ENCODE measurements around the gene CFAP70. TPM values are rescaled to one million over a fixed set of nuclear protein-coding genes. Genes with fewer than 3 reads are reported as not detected.

The CFAP70 gene
- total RNA-seq, 2 donors from 2014 or later: 7.2 to 11.9 TPM

DNA sequence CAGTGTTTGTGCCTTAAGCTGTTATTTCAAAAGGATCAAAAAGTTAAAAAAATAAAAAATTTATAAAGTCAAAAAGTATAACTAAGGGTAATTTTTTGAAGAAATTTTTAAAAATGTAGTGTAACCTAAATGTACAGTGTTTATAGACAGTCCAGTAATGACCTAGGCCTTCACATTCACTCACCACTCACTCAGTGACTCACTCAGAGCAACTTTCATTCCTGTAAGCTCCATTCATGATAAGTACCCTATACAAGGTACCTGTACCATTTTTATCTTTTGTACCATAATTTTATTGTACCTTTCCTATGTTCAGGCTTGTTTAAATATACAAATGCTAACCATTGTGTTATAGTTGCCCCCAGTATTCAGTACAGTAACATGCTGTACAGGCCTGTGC is 133.1 kb downstream of the CFAP70 start:
- no peak for DNase-seq (ENCODE audit: low spot score)
- intact Hi-C loops (cut with DNase I): no loop called here
- Histone ChIP-seq H3K9me3 (no peaks in the 10 kb centered on the region), H3K4me3 (no peak overlapping the region), H3K27ac (no peak overlapping the region), H3K36me3 (no peaks in the 10 kb centered on the region), H3K27me3 (replicated peaks; ENCODE audit: insufficient read depth) (no peaks in the 10 kb centered on the region), H3K4me1 (replicated peaks) (no peaks in the 10 kb centered on the region)
- TF ChIP-seq POLR2AphosphoS5 (IDR thresholded peaks at IDR 0.05) (no peak), POLR2A (IDR thresholded peaks at IDR 0.05) (no peak)
- TF ChIP-seq, protein P1, sequence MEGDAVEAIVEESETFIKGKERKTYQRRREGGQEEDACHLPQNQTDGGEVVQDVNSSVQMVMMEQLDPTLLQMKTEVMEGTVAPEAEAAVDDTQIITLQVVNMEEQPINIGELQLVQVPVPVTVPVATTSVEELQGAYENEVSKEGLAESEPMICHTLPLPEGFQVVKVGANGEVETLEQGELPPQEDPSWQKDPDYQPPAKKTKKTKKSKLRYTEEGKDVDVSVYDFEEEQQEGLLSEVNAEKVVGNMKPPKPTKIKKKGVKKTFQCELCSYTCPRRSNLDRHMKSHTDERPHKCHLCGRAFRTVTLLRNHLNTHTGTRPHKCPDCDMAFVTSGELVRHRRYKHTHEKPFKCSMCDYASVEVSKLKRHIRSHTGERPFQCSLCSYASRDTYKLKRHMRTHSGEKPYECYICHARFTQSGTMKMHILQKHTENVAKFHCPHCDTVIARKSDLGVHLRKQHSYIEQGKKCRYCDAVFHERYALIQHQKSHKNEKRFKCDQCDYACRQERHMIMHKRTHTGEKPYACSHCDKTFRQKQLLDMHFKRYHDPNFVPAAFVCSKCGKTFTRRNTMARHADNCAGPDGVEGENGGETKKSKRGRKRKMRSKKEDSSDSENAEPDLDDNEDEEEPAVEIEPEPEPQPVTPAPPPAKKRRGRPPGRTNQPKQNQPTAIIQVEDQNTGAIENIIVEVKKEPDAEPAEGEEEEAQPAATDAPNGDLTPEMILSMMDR (IDR thresholded peaks at IDR 0.05): no peak

DNA sequence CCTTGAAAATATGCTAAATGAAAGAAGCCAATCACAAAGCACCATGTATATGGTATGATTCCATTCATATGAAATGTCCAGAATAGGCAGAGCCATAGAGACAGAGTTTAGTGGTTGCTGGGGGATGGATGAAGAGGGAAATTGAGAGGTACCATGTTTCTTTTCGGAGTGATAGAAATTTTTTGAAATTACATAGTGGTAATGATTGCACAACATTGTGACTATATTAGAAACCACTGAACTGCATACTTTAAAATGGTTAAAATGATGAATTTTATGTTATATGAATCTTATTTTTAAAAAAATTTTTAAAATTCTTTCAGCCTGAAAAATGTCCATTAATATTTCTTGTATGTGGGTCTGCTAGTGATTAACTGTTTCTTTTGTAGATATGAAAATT is 137.7 kb downstream of the CFAP70 start:
- H3K27ac ChIP-seq: no peak overlapping the region
- WGBS: 93% methylated on average over 1 of the region's 1 CpG

DNA sequence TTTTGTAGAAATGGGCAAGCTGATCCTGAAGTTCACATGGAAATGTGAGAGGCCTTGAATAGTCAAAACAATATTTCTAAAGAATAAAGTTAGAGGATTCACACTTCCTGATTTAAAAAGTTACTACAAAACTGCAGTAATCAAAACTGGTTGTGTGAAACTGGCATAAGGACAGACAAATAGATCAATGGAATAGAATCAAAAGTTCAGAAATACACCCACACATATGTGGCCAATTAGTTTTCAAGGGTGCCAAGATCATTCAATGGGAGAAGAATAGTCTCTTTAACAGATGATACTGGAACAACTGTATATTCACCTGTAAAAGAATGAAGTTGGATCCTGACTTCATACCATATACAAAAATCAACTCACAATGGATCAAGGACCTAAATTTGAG is 139.3 kb downstream of the CFAP70 start:
- Histone ChIP-seq H3K9me3 (no peaks in the 10 kb centered on the region), H3K4me3 (no peak overlapping the region), H3K4me1 (replicated peaks) (no peaks in the 10 kb centered on the region), H3K36me3 (no peaks in the 10 kb centered on the region), H3K27me3 (replicated peaks; ENCODE audit: insufficient read depth) (no peaks in the 10 kb centered on the region), H3K27ac (no peak overlapping the region)
- DNase-seq (ENCODE audit: low spot score): no peak
- intact Hi-C loops (cut with DNase I): no loop called here
- no peak for TF ChIP-seq POLR2AphosphoS5 (IDR thresholded peaks at IDR 0.05)
- TF ChIP-seq, protein P1 (IDR thresholded peaks at IDR 0.05): no peak
- TF ChIP-seq POLR2A (IDR thresholded peaks at IDR 0.05): no peak

More for the DNA sequence above, 137.7 kb downstream of the CFAP70 start:
- Histone ChIP-seq H3K4me3 (no peak overlapping the region), H3K36me3 (no peaks in the 10 kb centered on the region), H3K4me1 (replicated peaks) (no peaks in the 10 kb centered on the region), H3K27me3 (replicated peaks; ENCODE audit: insufficient read depth) (no peaks in the 10 kb centered on the region), H3K9me3 (no peaks in the 10 kb centered on the region)
- TF ChIP-seq, protein P1 (IDR thresholded peaks at IDR 0.05): no peak
- TF ChIP-seq POLR2AphosphoS5 (IDR thresholded peaks at IDR 0.05) (no peak), POLR2A (IDR thresholded peaks at IDR 0.05) (no peak)
- no peak for DNase-seq (ENCODE audit: low spot score)
- intact Hi-C loops (cut with DNase I): no loop called here

DNA sequence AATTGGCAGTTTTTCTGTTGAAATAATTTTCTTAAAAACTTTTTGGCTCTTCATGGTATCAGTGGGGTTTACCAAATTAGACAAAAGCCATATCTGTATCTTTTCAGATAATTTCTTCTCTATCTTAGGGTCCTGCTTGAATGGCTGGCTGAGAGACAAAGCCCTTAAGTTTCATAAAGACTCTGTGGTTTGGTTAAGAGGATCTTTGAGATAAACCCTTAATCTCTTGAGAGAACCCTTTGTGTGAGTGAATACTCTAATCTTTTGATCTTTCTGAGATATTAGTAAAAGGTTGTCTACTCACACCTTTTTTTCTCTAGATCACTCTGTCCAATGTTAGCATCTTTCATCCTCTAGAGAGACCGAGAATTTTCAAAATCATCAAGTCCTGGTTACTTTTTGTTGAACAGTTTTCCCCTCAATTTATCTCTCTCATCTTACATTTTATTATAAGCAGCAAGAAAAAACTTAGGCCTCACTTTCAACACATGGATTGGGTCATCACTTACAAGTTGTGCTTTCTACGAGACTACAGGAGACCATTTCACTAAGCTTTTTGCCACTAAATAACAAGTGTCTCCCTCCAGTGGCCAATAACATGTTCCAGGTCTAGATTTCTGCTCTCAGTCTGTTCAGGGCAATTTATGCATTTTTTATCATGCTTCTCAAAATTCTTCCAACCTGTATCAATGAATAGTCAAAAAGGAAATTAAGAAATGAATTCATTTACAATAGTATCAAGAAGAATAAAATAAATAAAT is 140.1 kb downstream of the CFAP70 start:
- Histone ChIP-seq H3K9me3 (no peaks in the 10 kb centered on the region), H3K4me3 (no peak overlapping the region), H3K27ac (no peak overlapping the region), H3K4me1 (replicated peaks) (no peaks in the 10 kb centered on the region), H3K27me3 (replicated peaks; ENCODE audit: insufficient read depth) (no peaks in the 10 kb centered on the region), H3K36me3 (no peaks in the 10 kb centered on the region)
- no peak for DNase-seq (ENCODE audit: low spot score)
- intact Hi-C loops (cut with DNase I): no loop called here
- TF ChIP-seq POLR2A (IDR thresholded peaks at IDR 0.05) (no peak), POLR2AphosphoS5 (IDR thresholded peaks at IDR 0.05) (no peak)
- TF ChIP-seq, protein P1 (IDR thresholded peaks at IDR 0.05): no peak
- 96% methylated on average over 2 of the region's 2 CpGs for WGBS

DNA sequence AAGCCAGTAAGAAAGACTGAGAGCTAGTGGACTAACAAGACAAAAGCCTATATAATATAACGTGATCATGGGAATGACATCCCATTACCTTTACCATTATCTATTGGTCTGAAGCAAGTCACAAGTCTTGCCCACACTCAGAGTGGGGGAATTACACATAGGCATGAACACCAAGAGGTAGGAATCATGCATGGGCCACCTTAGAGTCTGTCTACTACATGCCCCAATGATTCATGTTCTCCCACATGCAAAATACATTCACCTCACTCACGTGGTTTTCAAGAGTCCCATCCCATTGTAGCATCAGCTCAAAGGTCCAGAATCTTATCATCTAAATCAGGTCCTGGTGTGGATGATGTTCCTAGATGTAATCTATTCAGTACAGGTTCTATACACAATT is 141.0 kb downstream of the CFAP70 start:
- H3K4me3 ChIP-seq: no peak overlapping the region
- H3K4me1 ChIP-seq (replicated peaks): no peaks in the 10 kb centered on the region
- H3K9me3 ChIP-seq: no peaks in the 10 kb centered on the region
- H3K36me3 ChIP-seq: no peaks in the 10 kb centered on the region
- no peak overlapping the region for H3K27ac ChIP-seq
- DNase-seq (ENCODE audit: low spot score): no peak
- intact Hi-C loops (cut with DNase I): no loop called here
- TF ChIP-seq POLR2A (IDR thresholded peaks at IDR 0.05) (no peak), POLR2AphosphoS5 (IDR thresholded peaks at IDR 0.05) (no peak)
- TF ChIP-seq, protein P1 (IDR thresholded peaks at IDR 0.05): no peak
- 92% methylated on average over 2 of the region's 2 CpGs for WGBS
- no peaks in the 10 kb centered on the region for H3K27me3 ChIP-seq (replicated peaks; ENCODE audit: insufficient read depth)

Measured in prostate gland (tissue), 2 donors.